NCI-H446 treated with DMSO at 0.1 percent for 48 hours (cell line): ENCODE results near the gene RYR2.
"Not testable (repeated sequence)": the region's sequence is repeated elsewhere in the genome, so short reads cannot be mapped to it uniquely, and the experiment has no call there.

ENCODE experiments used
- DNase-seq: peaks from one replicate; lab custom pipeline; 2025; lab: John Stamatoyannopoulos, UW

Gene RYR2

GRCh38 chr1:237566581-237566980 is 524.6 kb downstream of the RYR2 start:
- DNase-seq = no peak

GRCh38 chr1:237568955-237569354 is 527.0 kb downstream of the RYR2 start:
- no peak for DNase-seq

GRCh38 chr1:237570530-237570929 is 528.5 kb downstream of the RYR2 start:
- DNase-seq = no peak

- DNase-seq = no peak
These were observed 532.6 kb downstream of the RYR2 start for GRCh38 chr1:237574536-237574935.

- DNase-seq = no peak
These were observed 536.6 kb downstream of the RYR2 start for GRCh38 chr1:237578540-237578939.

GRCh38 chr1:237580726-237581125 is 538.7 kb downstream of the RYR2 start:
- DNase-seq = no peak

- no peak for DNase-seq
These were observed 541.3 kb downstream of the RYR2 start for GRCh38 chr1:237583270-237583669.

GRCh38 chr1:237583756-237584155 is 541.8 kb downstream of the RYR2 start:
- no peak for DNase-seq

- DNase-seq = no peak
These were observed 548.4 kb downstream of the RYR2 start for GRCh38 chr1:237590386-237590785.

- DNase-seq = no peak
These were observed 549.4 kb downstream of the RYR2 start for GRCh38 chr1:237591353-237591752.

GRCh38 chr1:237603036-237603568 is 561.1 kb downstream of the RYR2 start:
- DNase-seq = not testable (repeated sequence)

- no peak for DNase-seq
These were observed 566.4 kb downstream of the RYR2 start for GRCh38 chr1:237608433-237608832.

- no peak for DNase-seq
These were observed 568.2 kb downstream of the RYR2 start for GRCh38 chr1:237610157-237610556.

- no peak for DNase-seq
These were observed 572.0 kb downstream of the RYR2 start for GRCh38 chr1:237613984-237614383.

GRCh38 chr1:237619553-237619952 is 577.6 kb downstream of the RYR2 start:
- no peak for DNase-seq

GRCh38 chr1:237634922-237635321 is 592.9 kb downstream of the RYR2 start:
- no peak for DNase-seq

- no peak for DNase-seq
These were observed 596.6 kb downstream of the RYR2 start for GRCh38 chr1:237638555-237638954.

GRCh38 chr1:237640011-237640671 is 598.2 kb downstream of the RYR2 start:
- no peak for DNase-seq

GRCh38 chr1:237640966-237641365 is 599.0 kb downstream of the RYR2 start:
- no peak for DNase-seq

GRCh38 chr1:237650809-237651208 is 608.8 kb downstream of the RYR2 start:
- DNase-seq = no peak

- DNase-seq = no peak
These were observed 613.8 kb downstream of the RYR2 start for GRCh38 chr1:237655778-237656177.

GRCh38 chr1:237664348-237664747 is 622.4 kb downstream of the RYR2 start:
- no peak for DNase-seq

- no peak for DNase-seq
These were observed 628.3 kb downstream of the RYR2 start for GRCh38 chr1:237670302-237670701.

GRCh38 chr1:237671262-237671661 is 629.3 kb downstream of the RYR2 start:
- DNase-seq = no peak
